SK-N-DZ (cell line): Measurements from ENCODE around the gene BRSK2.

Experiments
- DNase-seq: peaks from one replicate; pipeline ENCODE4 v3.0.0-alpha.2; 2015; ENCODE audit warnings: low spot score

Gene BRSK2

DNA sequence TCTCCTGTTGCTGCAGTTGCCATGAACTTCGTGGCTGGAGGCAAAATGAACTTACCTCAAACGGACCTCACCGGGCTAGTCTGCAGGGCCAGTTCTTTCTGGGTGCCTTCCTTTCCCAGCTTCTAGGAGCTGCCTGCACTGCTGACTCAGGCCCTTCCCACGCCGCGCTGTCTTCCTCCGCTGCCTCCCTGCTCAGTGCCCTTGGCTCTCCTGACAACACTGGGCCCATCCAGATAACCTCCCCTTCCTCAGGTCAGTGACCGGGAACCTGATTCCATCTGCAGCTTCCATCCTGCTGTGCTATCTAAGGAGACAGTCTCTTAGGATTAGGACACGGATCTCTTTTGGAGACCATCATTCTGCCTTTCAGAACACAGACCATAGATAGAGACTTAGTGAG lies 77.5 kb downstream of the BRSK2 start:
- DNase-seq = no peak

GRCh38 chr11:1468002-1468401 lies 78.3 kb downstream of the BRSK2 start:
- no peak for DNase-seq

- DNase-seq = no peak
Measured at GRCh38 chr11:1468473-1469066, 78.8 kb downstream of the BRSK2 start.

- DNase-seq = no peak
Measured at GRCh38 chr11:1469287-1469910, 79.7 kb downstream of the BRSK2 start.

DNA sequence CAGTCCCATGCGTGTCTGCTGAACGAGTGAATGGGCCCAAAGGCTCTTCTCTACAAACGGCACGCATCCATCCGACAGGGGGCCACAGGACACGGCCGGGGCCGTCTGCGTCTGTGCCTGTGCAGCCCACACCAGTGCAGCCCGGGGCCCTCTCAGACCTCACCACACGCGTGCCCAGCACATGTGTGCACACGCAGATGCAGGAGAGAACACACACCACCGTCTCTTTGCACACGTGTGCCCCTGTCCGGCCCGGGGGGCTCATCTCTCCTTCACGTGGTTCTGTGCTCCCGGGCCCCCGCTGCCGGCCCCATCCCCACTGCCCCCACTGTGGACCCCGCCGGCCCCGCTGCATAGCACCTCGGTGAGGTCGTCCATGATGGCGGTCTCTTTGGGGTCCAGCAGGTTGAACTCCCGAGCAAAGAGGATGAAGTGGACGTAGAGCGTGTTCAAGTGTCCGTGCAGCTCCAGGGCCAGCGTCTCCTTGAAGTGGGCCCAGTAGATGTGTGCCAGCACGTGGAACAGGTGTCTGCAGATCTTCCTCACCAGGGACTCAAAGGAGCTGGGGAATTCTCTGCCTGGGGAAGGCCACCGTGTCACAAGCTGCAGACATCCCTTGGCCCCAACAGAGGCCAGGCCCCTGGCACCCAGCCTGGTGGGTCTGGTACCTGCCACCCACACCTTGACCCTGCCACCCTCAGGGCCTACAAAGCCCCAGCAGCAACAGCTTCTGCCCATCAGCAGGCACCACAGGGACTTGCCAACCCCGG lies 80.4 kb downstream of the BRSK2 start:
- no peak for DNase-seq

- no peak for DNase-seq
Measured at GRCh38 chr11:1470681-1471611, 81.2 kb downstream of the BRSK2 start.

DNA sequence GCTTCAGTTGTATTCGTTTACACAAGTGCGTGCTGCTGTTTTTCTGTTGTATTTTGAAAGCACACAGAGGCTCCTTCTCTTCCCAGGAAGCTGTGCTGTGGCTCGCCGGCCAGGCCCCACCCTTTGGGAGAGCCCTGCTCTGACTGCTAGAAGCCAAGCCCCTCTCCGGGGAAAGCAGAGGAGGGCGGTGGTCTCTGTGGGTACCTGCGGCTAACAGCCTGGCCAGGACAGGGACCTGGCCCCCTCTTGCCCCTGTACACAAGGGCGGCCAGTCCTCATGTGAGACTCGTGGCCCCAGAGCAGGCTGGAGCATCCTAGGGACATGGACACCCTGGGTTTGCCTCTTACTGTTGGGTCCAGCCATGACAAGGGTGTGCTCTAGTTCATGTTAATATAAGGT lies 82.0 kb downstream of the BRSK2 start:
- no peak for DNase-seq

DNA sequence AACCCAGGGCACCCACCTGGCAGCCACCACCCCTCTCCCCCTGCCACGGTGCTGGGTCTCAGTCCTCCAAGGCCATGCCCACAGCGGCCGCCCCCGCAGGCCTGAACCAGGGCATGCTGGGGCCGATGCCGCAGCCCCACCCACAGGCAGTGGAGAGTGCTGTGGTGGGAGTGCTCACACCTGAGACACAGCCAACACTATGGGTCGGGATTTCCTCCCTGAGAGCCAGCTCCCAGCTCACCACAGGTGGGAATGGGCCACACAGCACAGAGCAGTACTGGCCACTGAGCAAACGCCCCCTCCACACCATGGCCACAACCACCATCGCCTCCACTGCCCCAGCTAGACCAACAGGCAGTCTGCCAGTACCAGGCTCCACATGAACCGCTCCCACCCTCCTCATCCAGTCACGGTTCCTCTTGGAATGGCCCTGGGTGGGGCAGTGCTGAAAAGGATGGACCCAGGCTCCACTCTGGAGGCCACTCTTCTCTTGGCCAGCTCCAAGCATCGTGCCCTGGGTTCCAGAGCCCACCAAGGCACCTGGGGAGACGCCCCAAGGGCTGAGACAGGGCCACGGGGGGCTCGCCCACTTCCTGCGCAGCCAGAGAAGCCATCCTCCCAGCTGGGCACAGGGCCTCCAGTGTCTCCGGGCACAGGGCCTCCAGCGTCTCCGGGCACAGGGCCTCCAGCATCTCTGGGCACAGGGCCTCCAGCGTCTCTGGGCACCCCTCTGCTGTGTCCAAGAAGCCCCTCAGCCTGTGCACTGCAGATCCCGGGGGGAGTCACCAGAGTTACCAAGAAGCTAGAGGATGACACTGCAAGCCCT lies 82.7 kb downstream of the BRSK2 start:
- no peak for DNase-seq

DNA sequence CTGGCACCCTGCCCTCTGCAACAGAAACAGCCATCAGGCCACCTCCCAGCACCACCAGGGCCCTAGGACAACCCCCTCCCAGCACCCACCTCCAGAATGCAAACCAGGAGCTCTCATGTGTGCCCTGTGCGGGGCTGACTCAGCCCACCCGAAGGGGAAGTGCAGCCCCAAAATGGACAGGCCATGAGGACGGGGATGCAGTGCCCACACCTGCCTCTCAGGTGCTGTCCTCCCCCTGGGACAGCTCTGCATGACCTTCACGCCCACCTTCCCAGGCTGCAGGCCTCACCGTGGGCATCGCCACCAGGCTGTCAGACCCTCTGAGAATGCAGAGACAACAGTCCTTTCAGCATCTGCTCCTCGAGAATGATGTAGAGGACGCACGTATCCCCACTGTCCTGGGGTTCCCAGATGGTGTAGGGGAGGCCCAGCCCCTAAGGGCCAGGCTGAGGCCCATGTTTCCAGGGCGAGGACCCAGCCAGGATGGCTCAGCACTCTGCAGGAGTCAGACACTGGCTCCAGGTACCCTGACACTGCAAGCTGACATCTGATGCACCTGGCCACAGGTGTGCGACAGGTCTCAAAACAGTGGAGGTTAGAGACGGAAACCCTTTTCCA lies 83.4 kb downstream of the BRSK2 start:
- no peak for DNase-seq

- DNase-seq = no peak
Measured at GRCh38 chr11:1473786-1474185, 84.1 kb downstream of the BRSK2 start.

- no peak for DNase-seq
Measured at GRCh38 chr11:1475841-1476240, 86.1 kb downstream of the BRSK2 start.

GRCh38 chr11:1476940-1477736 lies 87.4 kb downstream of the BRSK2 start:
- DNase-seq = no peak

- no peak for DNase-seq
Measured at GRCh38 chr11:1478011-1478410, 88.3 kb downstream of the BRSK2 start.

GRCh38 chr11:1478544-1478943 lies 88.8 kb downstream of the BRSK2 start:
- DNase-seq = no peak

- DNase-seq = no peak
Measured at GRCh38 chr11:1479006-1479677, 89.4 kb downstream of the BRSK2 start.

DNA sequence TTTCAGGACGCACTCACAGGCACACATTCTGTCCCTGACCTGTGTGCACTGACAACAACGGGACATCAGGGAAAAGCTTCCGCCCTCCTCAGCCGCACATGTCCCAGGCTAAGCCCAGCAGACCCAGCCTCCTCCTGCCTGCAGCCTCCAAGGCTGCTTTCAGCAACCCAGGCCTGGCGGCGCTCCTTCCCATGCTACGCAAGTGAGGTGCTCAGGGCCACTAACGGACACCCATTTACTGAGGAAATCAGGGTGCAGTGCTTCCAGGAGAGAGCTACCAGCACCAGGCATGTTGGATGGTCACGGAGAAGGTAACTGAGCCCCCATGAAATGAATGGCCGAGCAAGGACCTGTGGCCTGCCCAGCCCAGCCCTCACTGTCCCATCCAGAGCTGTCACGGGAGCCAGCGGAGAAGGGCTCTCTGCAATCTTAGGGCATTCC lies 90.0 kb downstream of the BRSK2 start:
- DNase-seq = no peak

DNA sequence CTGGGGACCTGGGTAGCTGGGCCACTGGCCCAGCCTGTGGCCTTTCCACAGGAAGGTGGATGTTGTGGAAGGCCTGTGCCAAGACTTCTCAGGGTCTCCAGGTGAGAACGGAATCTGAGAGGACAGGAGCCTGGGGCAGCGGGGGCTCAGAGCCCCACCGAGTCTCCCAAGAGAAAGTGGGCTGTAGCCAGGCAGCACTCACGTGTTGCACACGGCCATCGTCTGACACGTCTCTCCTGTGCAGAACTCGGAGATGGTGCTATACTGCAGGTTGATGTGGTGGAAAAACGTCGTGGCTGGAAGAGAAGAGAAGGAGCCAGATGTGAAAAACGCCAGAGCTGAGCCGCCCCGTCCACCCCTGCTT lies 90.4 kb downstream of the BRSK2 start:
- DNase-seq = no peak

DNA sequence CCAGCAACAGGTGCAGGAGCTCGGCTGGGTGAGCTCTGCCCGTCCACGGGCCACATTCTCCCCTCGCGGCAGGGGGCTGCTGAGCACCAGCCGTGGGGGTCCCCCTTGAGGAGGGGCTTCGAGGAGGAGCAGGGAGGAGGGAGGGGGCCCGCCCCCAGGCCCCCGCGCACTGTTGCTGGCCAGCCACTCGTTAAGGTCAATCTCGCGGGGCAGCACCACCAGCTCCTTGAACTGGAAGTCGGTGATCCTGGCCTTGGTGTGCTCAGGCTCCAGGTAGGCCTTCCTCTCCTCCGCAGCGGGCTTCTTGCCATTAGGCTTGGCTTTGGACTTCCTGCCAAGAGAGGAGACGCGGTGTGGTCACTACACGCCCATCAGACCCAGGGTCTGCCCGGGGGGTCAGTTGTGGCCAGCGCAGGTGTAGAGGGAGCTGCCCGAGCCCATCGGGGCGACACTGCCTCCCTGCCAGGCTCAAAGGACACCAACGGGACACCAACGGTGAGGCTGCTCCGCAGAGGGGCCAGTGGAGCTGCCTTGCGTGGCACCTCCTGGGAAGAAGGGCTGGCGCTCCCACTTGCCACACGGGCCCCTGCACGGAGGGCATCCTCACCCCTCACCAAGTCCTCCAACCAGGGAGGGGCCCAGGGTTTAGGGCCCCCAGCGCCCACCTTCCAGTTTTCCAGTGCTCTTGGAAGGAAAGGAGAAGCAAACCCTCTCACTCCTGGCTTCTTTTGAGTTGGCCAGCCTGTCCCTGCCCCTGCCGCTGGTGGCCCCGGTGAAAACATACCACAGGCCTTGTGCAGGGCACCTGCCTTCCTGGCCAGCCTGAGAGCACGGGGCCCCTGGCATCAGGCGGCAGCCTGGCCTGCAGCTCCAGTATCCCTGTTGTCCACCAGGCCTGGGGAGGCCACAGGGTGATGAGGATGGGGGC lies 91.1 kb downstream of the BRSK2 start:
- DNase-seq = no peak
